ENCODE data around the gene CHSY3.

DNA sequence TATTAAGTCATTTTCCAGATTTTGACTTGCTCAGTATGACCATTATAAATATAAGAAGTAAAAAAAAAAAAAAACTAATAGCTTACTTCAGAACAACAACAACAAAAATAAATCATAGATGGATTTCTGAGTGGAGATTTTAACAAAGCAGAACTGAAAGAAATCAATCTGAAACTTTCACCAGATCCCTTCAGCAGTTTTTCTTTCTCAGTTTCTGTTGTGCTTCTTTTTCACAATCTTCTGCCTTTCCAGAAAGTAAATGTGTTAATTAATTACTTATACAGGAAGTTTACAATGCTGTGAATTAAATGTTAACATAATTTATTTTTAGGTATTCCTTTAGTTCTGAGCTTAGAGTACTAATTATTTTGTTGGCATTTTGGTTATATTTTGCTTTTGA, 73.5 kb downstream of the CHSY3 start:
- TF ChIP-seq, protein P1, sequence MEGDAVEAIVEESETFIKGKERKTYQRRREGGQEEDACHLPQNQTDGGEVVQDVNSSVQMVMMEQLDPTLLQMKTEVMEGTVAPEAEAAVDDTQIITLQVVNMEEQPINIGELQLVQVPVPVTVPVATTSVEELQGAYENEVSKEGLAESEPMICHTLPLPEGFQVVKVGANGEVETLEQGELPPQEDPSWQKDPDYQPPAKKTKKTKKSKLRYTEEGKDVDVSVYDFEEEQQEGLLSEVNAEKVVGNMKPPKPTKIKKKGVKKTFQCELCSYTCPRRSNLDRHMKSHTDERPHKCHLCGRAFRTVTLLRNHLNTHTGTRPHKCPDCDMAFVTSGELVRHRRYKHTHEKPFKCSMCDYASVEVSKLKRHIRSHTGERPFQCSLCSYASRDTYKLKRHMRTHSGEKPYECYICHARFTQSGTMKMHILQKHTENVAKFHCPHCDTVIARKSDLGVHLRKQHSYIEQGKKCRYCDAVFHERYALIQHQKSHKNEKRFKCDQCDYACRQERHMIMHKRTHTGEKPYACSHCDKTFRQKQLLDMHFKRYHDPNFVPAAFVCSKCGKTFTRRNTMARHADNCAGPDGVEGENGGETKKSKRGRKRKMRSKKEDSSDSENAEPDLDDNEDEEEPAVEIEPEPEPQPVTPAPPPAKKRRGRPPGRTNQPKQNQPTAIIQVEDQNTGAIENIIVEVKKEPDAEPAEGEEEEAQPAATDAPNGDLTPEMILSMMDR (IDR thresholded peaks at IDR 0.05 in 4 of 5, conservative IDR thresholded peaks at IDR 0.05 in 1 of 5) = no peak
- TF ChIP-seq POLR2A (IDR thresholded peaks at IDR 0.05) = no peak

All from gastrocnemius medialis (tissue), 4 donors.